Neural cell (in vitro differentiated cells): ENCODE measurements around the gene RPL28. TPM values are rescaled to one million over a fixed set of nuclear protein-coding genes. Genes with fewer than 3 reads are reported as not detected.
"Not testable (repeated sequence)": the region's sequence is repeated elsewhere in the genome, so short reads cannot be mapped to it uniquely, and the experiment has no call there.

Experiments
- H2AFZ ChIP-seq: fragments of 200-600, 300-800 bp; sonication (generic), shearing (Covaris generic); 2 replicates; pipeline ENCODE4 v1.6.0; 2014; ENCODE audit warnings: low read depth, mild to moderate bottlenecking, antibody characterized with exemption, low read length, moderate library complexity
- H3F3A ChIP-seq: fragments of 200-600 bp; shearing (Covaris generic); 2 replicates; pipeline ENCODE4 v1.6.1; 2016; ENCODE audit warnings: mild to moderate bottlenecking, moderate library complexity, mixed read lengths, antibody characterized with exemption, low read length; ENCODE audit not compliant: insufficient read depth, poor library complexity, severe bottlenecking
- H3K27ac ChIP-seq: fragments of 200-600, 300-800 bp; sonication (generic), shearing (Covaris generic); 2 replicates; pipeline ENCODE4 v1.5.1; 2014; ENCODE audit warnings: mild to moderate bottlenecking, low read length, moderate library complexity
- H3K27me3 ChIP-seq: fragments of 300-800, 200-600 bp; sonication (generic), shearing (Covaris generic); 2 replicates; pipeline ENCODE4 v1.6.0; 2014; ENCODE audit warnings: mild to moderate bottlenecking, low read depth, low read length, moderate library complexity; ENCODE audit not compliant: insufficient read depth
- H3K36me3 ChIP-seq: fragments of 300-800, 200-600 bp; sonication (generic), shearing (Covaris generic); 2 replicates; pipeline ENCODE4 v1.5.1; 2014; ENCODE audit warnings: mild to moderate bottlenecking, antibody characterized with exemption, low read length, moderate library complexity; ENCODE audit not compliant: insufficient read depth
- H3K4me2 ChIP-seq: fragments of 300-800, 200-600 bp; sonication (generic), shearing (Covaris generic); 2 replicates; pipeline ENCODE4 v1.6.0; 2014; ENCODE audit warnings: mild to moderate bottlenecking, low read length
- H3K4me3 ChIP-seq: fragments of 300-800, 200-600 bp; sonication (generic), shearing (Covaris generic); 2 replicates; pipeline ENCODE4 v1.5.1; 2014; ENCODE audit warnings: mild to moderate bottlenecking, low read length, moderate library complexity
- H3K79me2 ChIP-seq: fragments of 200-600 bp; shearing (Covaris generic); replicated peaks from 2 replicates; pipeline ENCODE4 v1.6.0; 2014; ENCODE audit warnings: mild to moderate bottlenecking, low read length, moderate library complexity; ENCODE audit not compliant: insufficient read depth
- H3K9ac ChIP-seq: fragments of 300-800, 200-600 bp; sonication (generic), shearing (Covaris generic); 2 replicates; pipeline ENCODE4 v1.6.1; 2016; ENCODE audit warnings: mild to moderate bottlenecking, low read length, mixed read lengths
- H3K9me2 ChIP-seq: fragments of 200-600 bp; shearing (Covaris generic); 2 replicates; pipeline ENCODE4 v1.6.1; 2016; ENCODE audit warnings: mild to moderate bottlenecking, low read length, mixed read lengths; ENCODE audit not compliant: insufficient read depth
- H3K9me3 ChIP-seq: fragments of 200-600, 300-800 bp; sonication (generic), shearing (Covaris generic); 2 replicates; pipeline ENCODE4 v1.6.1; 2016; ENCODE audit warnings: mild to moderate bottlenecking, mixed run types, low read length, moderate library complexity, mixed read lengths
- H4K20me1 ChIP-seq: fragments of 200-600 bp; shearing (Covaris generic); 2 replicates; pipeline ENCODE4 v1.6.1; 2016; ENCODE audit warnings: mild to moderate bottlenecking, mixed run types; ENCODE audit not compliant: insufficient read depth
- EP300 ChIP-seq: fragments of 450-650 bp; conservative IDR thresholded peaks from 2 replicates; pipeline ENCODE4 v1.6.1; 2014; ENCODE audit warnings: antibody characterized with exemption, mild to moderate bottlenecking, moderate library complexity; ENCODE audit not compliant: poor library complexity, severe bottlenecking
- EZH2 ChIP-seq: fragments of 200-600, 300-800 bp; shearing (Covaris generic), sonication (generic); IDR thresholded peaks from 2 replicates; pipeline ENCODE4 v1.6.1; 2014; ENCODE audit warnings: antibody characterized with exemption, low read length, borderline replicate concordance, mild to moderate bottlenecking; ENCODE audit not compliant: insufficient read depth, poor library complexity, severe bottlenecking
- MXI1 ChIP-seq: fragments of 450-650 bp; conservative IDR thresholded peaks from 2 replicates; pipeline ENCODE4 v1.6.1; 2014; ENCODE audit warnings: antibody characterized with exemption, mild to moderate bottlenecking; ENCODE audit not compliant: poor library complexity, severe bottlenecking
- POLR2AphosphoS5 ChIP-seq: IDR thresholded peaks from 2 replicates; pipeline ENCODE4 v1.6.1; 2012
- RAD21 ChIP-seq: fragments of 450-650 bp; conservative IDR thresholded peaks from 2 replicates; pipeline ENCODE4 v1.6.1; 2014; ENCODE audit warnings: antibody characterized with exemption, mild to moderate bottlenecking, moderate library complexity
- SMC3 ChIP-seq: fragments of 450-650 bp; conservative IDR thresholded peaks from 2 replicates; pipeline ENCODE4 v1.6.1; 2014; ENCODE audit warnings: antibody characterized with exemption, mild to moderate bottlenecking, moderate library complexity; ENCODE audit not compliant: poor library complexity
- TAF1 ChIP-seq: IDR thresholded peaks from 2 replicates; pipeline ENCODE4 v1.6.1; 2012; ENCODE audit warnings: low read depth
- polyA plus RNA-seq: library from polyadenylated mRNA; depleted of rRNA; stranded (reverse); fragments of >200 nt; gene quantifications from 2 replicates; pipeline ENCODE4 v1.2.3, GENCODE V29; 2014
- TF ChIP-seq, protein P1 (sequence below): IDR thresholded peaks from 2 replicates; pipeline ENCODE4 v1.6.1; 2012; ENCODE audit warnings: borderline replicate concordance
- TF ChIP-seq, protein P2 (sequence below): fragments of 450-650 bp; IDR thresholded peaks from 2 replicates; pipeline ENCODE4 v1.5.1; 2014; ENCODE audit warnings: antibody characterized with exemption, mild to moderate bottlenecking, moderate library complexity; ENCODE audit not compliant: poor library complexity, severe bottlenecking

The RPL28 gene
- polyA plus RNA-seq, 1 donor from 2014 or later = 195 TPM

DNA sequence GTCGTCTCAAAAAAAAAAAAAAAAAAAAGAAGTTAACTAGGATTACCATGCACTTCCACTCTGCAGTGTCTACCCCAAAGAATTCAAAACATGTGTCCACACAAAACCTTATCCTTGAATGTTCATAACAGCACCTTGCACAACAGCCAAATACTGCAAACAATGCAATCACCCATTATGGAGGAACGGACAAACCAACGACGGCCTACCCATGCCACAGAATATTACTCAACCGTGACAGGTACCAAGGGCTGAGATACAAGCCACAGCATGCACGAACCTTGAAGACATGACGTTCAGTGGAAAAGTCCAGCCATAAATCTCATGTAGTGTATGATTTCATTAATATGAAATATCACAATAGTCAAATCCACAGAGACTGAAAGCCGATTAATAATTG, 60.3 kb downstream of the RPL28 start:
- Histone ChIP-seq H2AFZ (no peak overlapping the region), H3K9me3 (no peaks in the 10 kb centered on the region), H3K9me2 (no peaks in the 10 kb centered on the region), H3K4me3 (no peak overlapping the region), H4K20me1 (peaks cover 6% of the 10 kb centered on the region), H3K4me2 (no peak overlapping the region), H3F3A (no peaks in the 10 kb centered on the region), H3K79me2 (no peaks in the 10 kb centered on the region), H3K36me3 (no peaks in the 10 kb centered on the region), H3K27me3 (peaks cover 40% of the 10 kb centered on the region), H3K9ac (no peak overlapping the region), H3K27ac (no peak overlapping the region)
- TF ChIP-seq, protein P1, sequence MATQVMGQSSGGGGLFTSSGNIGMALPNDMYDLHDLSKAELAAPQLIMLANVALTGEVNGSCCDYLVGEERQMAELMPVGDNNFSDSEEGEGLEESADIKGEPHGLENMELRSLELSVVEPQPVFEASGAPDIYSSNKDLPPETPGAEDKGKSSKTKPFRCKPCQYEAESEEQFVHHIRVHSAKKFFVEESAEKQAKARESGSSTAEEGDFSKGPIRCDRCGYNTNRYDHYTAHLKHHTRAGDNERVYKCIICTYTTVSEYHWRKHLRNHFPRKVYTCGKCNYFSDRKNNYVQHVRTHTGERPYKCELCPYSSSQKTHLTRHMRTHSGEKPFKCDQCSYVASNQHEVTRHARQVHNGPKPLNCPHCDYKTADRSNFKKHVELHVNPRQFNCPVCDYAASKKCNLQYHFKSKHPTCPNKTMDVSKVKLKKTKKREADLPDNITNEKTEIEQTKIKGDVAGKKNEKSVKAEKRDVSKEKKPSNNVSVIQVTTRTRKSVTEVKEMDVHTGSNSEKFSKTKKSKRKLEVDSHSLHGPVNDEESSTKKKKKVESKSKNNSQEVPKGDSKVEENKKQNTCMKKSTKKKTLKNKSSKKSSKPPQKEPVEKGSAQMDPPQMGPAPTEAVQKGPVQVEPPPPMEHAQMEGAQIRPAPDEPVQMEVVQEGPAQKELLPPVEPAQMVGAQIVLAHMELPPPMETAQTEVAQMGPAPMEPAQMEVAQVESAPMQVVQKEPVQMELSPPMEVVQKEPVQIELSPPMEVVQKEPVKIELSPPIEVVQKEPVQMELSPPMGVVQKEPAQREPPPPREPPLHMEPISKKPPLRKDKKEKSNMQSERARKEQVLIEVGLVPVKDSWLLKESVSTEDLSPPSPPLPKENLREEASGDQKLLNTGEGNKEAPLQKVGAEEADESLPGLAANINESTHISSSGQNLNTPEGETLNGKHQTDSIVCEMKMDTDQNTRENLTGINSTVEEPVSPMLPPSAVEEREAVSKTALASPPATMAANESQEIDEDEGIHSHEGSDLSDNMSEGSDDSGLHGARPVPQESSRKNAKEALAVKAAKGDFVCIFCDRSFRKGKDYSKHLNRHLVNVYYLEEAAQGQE = no peak
- TF ChIP-seq RAD21 (no peak), EP300 (no peak), POLR2AphosphoS5 (no peak), TAF1 (no peak), EZH2 (no peak), SMC3 (no peak), MXI1 (no peak)
- TF ChIP-seq, protein P2, sequence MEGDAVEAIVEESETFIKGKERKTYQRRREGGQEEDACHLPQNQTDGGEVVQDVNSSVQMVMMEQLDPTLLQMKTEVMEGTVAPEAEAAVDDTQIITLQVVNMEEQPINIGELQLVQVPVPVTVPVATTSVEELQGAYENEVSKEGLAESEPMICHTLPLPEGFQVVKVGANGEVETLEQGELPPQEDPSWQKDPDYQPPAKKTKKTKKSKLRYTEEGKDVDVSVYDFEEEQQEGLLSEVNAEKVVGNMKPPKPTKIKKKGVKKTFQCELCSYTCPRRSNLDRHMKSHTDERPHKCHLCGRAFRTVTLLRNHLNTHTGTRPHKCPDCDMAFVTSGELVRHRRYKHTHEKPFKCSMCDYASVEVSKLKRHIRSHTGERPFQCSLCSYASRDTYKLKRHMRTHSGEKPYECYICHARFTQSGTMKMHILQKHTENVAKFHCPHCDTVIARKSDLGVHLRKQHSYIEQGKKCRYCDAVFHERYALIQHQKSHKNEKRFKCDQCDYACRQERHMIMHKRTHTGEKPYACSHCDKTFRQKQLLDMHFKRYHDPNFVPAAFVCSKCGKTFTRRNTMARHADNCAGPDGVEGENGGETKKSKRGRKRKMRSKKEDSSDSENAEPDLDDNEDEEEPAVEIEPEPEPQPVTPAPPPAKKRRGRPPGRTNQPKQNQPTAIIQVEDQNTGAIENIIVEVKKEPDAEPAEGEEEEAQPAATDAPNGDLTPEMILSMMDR = no peak

DNA sequence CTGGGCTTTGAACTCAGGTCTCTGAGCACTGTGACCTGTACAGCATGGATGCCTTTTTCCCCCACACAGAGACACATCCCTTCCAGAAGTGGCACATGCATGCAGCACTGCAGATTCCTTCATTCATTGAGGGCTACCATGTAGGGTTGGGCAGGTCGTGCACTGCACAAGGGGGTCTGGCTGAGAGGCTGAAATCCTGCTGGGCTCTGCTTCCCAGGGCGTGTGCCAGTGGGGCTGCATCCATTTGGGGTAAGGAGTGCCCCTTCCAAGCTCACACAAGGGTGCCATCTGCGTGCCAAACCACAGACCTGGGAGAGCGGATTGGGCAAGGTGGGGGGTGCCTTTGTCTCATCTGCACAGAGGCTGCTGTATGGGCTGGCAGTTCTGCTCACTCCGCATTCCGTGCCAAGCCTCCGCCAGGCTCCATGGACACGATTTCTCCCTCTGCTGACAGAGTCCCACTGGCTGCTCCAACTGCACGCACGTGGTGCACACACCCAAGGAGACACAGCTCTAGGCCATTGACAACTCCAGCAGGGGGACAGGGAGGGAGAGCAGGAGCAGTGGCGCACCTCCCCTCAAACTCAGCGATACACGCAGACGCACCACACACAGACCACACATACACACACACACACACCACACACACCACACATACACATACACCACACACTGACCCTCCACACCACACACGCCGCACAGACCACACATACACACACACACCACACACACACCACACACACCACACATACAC, 61.9 kb downstream of the RPL28 start:
- H3F3A ChIP-seq = no peaks in the 10 kb centered on the region
- H3K9me2 ChIP-seq = no peaks in the 10 kb centered on the region
- no peaks in the 10 kb centered on the region for H3K36me3 ChIP-seq
- H4K20me1 ChIP-seq = no peaks in the 10 kb centered on the region
- H3K9me3 ChIP-seq = no peaks in the 10 kb centered on the region
- H3K27me3 ChIP-seq = peaks cover 32% of the 10 kb centered on the region
- TF ChIP-seq TAF1 (no peak), EZH2 (no peak), SMC3 (no peak), MXI1 (no peak), POLR2AphosphoS5 (no peak)
- TF ChIP-seq, protein P1 = no peak
- H3K9ac ChIP-seq = no peak overlapping the region
- no peak overlapping the region for H3K4me2 ChIP-seq
- H3K27ac ChIP-seq = no peak overlapping the region
- H3K4me3 ChIP-seq = no peak overlapping the region
- H2AFZ ChIP-seq = no peak overlapping the region
- H3K79me2 ChIP-seq = no peaks in the 10 kb centered on the region

DNA sequence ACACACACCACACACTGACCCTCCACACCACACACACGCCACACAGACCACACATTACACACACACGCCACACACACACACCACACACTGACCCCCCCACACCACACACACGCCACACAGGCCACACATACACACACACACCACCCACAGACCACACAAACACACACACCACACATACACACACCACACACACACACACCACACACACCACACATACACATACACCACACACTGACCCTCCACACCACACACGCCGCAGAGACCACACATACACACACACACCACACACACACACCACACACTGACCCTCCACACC, 62.4 kb downstream of the RPL28 start:
- not testable (repeated sequence) for H3K4me3 ChIP-seq, H3K4me2 ChIP-seq
- H3K27me3 ChIP-seq = peaks cover 27% of the 10 kb centered on the region

More for the DNA sequence above, 62.4 kb downstream of the RPL28 start:
- not testable (repeated sequence) for H3K9me3 ChIP-seq, H4K20me1 ChIP-seq, H3K79me2 ChIP-seq, H3K9ac ChIP-seq, H2AFZ ChIP-seq, H3K9me2 ChIP-seq, H3K36me3 ChIP-seq, H3F3A ChIP-seq, H3K27ac ChIP-seq
